ENCODE measurements around the gene ELFN1.

DNA sequence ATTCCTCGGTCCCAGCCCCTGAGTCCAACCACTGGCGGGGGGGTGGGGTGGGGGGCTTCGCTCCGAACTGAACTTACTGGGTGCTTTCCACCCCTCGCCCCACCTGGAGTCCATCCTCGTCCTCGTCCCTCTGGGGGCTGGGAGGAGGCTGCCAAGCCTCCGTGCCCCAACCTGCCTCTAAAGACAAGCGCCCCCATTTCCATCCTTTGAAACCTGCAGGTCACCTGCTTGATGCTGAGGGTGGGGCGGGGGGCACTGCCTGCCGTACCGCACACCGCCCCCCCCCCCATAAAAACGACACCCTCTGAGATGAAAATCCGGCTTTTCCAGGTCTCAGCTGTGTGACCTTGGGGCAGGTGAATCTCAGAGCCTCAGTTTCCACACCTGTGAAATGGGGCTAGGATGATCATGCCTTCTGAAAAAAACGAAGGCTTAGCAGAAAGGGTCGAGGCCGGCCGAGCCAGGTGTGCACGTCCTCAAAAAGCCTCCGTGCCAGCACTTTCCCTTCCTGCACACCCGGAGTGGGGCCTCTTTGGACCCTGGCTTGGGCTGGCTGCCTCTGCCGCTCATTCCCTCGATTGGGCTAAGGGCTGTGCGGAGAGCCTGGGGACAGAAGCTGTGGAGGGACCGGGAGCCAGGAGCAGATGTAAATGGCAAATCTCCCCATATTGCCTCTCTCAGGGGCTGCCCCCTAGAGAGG, 967 bp downstream of the ELFN1 start:
- TF ChIP-seq, protein P1, sequence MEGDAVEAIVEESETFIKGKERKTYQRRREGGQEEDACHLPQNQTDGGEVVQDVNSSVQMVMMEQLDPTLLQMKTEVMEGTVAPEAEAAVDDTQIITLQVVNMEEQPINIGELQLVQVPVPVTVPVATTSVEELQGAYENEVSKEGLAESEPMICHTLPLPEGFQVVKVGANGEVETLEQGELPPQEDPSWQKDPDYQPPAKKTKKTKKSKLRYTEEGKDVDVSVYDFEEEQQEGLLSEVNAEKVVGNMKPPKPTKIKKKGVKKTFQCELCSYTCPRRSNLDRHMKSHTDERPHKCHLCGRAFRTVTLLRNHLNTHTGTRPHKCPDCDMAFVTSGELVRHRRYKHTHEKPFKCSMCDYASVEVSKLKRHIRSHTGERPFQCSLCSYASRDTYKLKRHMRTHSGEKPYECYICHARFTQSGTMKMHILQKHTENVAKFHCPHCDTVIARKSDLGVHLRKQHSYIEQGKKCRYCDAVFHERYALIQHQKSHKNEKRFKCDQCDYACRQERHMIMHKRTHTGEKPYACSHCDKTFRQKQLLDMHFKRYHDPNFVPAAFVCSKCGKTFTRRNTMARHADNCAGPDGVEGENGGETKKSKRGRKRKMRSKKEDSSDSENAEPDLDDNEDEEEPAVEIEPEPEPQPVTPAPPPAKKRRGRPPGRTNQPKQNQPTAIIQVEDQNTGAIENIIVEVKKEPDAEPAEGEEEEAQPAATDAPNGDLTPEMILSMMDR (IDR thresholded peaks at IDR 0.05; ENCODE audit: insufficient read depth, low read length, poor library complexity, severe bottlenecking) = no peak
- no peak for TF ChIP-seq EZH2phosphoT487 (conservative IDR thresholded peaks at IDR 0.05; ENCODE audit: low read length)
